ENCODE data around the gene NHS.
A peak's percentile ranks its signal among the peaks of the same experiment; 100 is the strongest.

NHS gene

GRCh38 chrX:17740137-17741122 is 365.4 kb downstream of the NHS start:
- DNase-seq, result no peak

- DNase-seq, result no peak
These were observed 366.1 kb downstream of the NHS start for GRCh38 chrX:17741123-17741511.

GRCh38 chrX:17743913-17744312 is 368.9 kb downstream of the NHS start:
- DNase-seq, result peak in 1 of 2 donors; percentile 13

DNA sequence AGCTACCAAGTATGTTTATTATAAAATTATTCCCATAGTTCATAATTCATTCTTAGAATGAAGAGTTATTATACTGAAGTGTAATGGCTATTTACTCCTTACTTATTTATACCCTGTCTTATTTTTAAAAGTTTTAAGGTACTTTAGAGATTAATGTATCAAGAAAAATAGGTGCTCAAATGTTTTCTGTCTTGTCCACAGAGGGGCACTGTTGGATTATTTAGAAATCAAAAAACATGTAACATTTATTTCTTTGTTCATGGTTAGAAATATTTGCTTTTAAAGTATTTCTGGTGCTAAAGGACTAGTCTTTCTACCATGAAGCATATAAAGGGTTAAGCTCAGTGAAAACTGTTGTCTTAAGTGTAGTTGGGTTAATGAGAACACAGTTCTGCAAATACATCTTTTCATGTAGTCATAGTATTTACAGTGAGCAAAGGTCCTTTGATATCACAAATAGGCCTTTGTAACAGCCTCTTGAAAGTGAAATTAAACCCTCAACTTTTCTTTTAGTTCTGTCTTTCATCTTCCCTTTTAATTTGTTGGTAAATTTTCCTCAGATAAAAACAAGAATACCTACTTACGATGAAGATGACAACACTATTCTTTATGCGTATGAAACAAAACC is 370.0 kb downstream of the NHS start:
- no peak for DNase-seq

GRCh38 chrX:17747692-17748091 is 372.7 kb downstream of the NHS start:
- DNase-seq, result no peak

- no peak for DNase-seq
These were observed 373.7 kb downstream of the NHS start for GRCh38 chrX:17748684-17749083.

- no peak for DNase-seq
These were observed 375.4 kb downstream of the NHS start for GRCh38 chrX:17750436-17750835.

GRCh38 chrX:17758382-17758781 is 383.4 kb downstream of the NHS start:
- DNase-seq, result no peak

DNA sequence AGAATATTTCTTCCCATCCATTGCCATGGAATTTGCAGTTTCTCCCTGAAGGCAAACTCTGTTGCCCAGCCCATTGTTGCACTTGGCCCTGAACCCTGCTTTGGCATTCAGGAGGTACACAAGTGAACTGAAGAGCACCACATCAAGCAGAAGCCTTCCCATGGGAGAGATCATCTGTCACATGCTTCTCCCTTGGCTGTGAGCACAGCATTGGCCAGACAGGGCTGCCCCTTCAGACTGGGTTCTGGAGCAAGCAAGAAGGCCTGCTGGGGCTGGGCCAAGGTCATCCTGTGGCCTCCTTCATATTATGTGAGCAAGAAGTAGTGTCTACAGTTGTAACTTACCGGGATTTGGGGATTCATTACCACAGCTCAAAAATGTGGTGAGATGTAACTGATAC is 385.0 kb downstream of the NHS start:
- DNase-seq, result no peak

- no peak for DNase-seq
These were observed 392.7 kb downstream of the NHS start for GRCh38 chrX:17767734-17768133.

DNA sequence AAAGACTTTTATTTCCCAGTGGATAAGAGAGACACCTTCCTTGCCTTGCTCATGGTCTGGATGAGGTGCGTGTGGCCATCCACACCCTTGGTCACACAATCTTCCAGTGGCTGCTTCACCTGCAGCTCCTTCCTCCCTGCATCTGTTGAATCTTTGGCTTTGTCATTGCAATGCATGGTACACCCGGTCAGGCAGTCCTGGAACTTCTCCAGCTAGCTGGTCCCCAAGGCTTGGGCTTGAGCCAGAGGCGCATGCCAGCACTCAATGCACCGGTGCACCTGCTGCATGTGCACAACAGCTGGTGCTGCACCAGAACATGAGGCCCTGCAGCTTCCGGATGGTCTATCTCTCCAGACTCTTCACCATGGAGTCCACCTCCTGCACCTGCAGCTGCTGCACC is 394.0 kb downstream of the NHS start:
- DNase-seq, result no peak

DNA sequence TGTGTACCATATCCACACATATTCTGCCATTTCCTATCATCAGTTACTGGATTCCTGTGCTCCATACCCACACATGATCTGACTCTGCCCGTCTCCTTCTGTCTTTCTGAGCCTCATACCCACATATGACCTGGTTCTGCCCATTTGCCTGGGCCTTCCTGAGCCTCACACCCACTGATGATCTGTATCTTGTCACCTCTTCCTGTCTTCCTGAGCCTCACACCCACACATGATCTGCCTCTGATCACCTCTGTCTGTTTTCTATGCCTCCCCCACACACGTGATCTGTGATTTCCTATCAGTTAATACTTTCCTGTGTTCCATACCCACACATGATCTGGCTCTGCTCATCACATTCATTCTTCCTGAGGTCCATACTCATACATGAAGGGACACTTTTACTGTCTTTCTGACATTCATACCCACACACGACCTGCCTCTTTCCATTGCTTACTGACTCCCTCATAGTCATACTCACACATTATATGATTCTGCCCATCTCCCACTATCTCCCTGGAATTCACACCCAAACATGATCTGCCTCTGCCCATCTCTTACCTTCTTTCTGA is 394.8 kb downstream of the NHS start:
- no peak for DNase-seq

- no peak for DNase-seq
These were observed 398.3 kb downstream of the NHS start for GRCh38 chrX:17773221-17773876.

GRCh38 chrX:17774053-17774452 is 399.1 kb downstream of the NHS start:
- no peak for DNase-seq

DNA sequence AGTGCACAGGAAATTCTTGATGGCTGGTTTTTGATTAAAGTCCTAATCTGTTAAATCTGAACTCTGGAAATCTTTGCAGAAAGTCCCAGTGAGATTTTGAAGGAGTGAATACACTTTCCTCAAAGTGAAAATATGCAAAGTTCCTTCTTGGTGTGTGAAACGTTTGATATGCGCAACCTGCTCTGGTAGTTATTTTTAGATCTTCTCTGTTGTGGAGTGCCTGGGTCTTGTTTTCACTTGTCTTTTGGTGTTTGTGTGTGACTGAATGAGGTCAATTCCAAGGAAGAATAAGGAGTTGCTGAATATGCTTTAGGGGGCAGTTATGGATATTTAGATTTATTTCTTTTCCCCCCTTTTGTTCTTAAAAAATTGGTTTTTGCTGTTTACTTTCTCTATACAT is 404.0 kb downstream of the NHS start:
- no peak for DNase-seq

- no peak for DNase-seq
These were observed 404.4 kb downstream of the NHS start for GRCh38 chrX:17779434-17779833.
